Fibroblast of mammary gland (primary cell): Measurements from ENCODE around the gene MRPS18C.

Experiments
- DNase-seq: peaks from one replicate; pipeline ENCODE4 v3.0.0-alpha.2; 2010; ENCODE audit warnings: low read depth
- H3K4me3 ChIP-seq: 2 replicates; pipeline ENCODE4 v1.5.1; 2011; ENCODE audit warnings: low read depth, mild to moderate bottlenecking, low read length, moderate library complexity; ENCODE audit not compliant: control insufficient read depth
- TF ChIP-seq, protein P1 (sequence below): conservative IDR thresholded peaks from 2 replicates; pipeline ENCODE4 v1.5.1; 2011; ENCODE audit warnings: low read depth, low read length, inconsistent platforms; ENCODE audit not compliant: control insufficient read depth, insufficient read depth

MRPS18C gene

DNA sequence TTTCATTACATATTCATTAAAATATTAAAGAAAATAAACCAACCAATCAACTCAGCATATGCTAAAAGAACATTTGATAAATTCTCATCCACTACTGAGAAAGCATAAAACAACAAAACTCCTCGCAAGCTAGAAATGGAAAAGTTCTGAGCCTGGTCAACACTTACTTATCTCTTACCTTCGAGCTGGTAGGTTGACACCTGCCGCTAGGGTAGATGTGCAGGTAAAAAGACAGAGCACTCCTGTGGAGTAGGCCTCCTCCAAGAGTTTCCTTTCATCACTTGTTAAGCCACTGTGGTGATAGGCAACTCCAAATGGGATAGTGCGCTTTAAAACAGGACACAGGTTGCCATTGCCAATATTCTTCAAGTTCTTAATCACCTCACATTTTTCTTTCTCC lies 19.2 kb upstream of the MRPS18C start:
- TF ChIP-seq, protein P1, sequence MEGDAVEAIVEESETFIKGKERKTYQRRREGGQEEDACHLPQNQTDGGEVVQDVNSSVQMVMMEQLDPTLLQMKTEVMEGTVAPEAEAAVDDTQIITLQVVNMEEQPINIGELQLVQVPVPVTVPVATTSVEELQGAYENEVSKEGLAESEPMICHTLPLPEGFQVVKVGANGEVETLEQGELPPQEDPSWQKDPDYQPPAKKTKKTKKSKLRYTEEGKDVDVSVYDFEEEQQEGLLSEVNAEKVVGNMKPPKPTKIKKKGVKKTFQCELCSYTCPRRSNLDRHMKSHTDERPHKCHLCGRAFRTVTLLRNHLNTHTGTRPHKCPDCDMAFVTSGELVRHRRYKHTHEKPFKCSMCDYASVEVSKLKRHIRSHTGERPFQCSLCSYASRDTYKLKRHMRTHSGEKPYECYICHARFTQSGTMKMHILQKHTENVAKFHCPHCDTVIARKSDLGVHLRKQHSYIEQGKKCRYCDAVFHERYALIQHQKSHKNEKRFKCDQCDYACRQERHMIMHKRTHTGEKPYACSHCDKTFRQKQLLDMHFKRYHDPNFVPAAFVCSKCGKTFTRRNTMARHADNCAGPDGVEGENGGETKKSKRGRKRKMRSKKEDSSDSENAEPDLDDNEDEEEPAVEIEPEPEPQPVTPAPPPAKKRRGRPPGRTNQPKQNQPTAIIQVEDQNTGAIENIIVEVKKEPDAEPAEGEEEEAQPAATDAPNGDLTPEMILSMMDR: no peak
- no peak overlapping the region for H3K4me3 ChIP-seq
- DNase-seq: no peak

DNA sequence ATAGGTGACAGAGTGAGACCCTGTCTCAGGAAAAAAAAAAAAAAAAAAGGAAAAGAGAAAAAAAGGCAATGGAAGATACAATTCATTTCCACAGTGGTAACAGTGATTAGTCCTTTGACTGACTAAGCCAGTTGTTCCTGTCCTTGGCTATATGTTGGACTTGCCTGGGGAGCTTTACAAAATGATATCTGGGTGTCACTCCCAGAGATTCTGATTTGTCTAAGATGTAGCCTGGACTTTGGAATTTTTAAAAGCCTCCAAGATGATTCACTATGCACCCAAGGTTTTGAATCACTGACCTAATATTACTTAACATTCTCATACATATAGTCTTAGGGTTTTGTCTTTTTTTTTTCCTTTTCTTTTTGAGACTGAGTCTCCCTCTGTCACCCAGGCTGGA lies 17.1 kb upstream of the MRPS18C start:
- peak; percentile 4 for DNase-seq
- no peak overlapping the region for H3K4me3 ChIP-seq
- TF ChIP-seq, protein P1: no peak

DNA sequence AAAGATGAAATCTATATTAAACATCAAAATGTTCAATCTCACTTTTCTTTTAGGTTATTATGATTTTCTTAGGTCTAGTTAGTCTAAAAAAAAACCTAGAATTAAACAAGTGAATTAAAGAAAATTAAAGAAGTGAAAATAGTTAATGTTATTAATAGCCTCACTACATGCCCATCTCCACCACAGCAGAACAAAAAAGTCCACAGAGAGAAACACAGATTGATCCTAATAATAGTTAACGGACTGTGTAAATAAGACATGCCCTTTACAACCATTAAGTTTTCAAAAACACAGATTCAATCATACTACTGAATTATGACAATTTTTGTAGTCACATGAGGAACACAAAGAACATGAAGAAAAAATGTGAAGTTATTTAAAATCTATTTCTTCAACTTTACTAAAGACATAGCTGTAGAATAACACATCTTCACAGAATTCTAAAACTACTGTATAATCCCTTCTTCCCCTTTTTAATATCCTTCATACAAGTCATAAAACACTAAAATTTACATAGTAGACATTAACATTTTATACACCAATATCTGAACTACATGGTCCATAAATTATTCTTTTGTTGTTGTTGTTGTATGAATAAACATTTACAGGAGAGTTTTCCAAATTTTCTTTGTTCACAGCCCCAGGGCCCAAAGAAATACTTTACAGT lies 15.6 kb upstream of the MRPS18C start:
- no peak overlapping the region for H3K4me3 ChIP-seq
- no peak for DNase-seq
- TF ChIP-seq, protein P1: no peak

DNA sequence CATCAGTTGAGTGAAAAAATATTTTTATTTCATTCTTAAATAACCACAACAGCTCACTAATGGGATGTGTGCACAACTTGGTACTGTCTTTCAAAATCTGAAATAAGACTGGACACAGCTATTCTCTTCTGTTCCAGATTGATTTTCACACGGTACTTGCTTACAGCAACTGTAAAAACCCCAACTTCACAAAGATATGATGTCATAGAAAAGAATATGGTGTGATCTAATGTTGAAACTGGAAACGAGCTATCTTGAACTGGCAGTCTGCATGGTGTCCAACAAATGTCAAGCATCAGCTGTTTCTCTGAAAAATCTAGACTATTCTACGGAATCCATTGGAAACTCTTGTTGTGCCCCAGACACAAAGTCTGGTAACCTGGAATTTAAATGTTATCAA lies 15.0 kb upstream of the MRPS18C start:
- TF ChIP-seq, protein P1: no peak
- no peak for DNase-seq
- H3K4me3 ChIP-seq: no peak overlapping the region

DNA sequence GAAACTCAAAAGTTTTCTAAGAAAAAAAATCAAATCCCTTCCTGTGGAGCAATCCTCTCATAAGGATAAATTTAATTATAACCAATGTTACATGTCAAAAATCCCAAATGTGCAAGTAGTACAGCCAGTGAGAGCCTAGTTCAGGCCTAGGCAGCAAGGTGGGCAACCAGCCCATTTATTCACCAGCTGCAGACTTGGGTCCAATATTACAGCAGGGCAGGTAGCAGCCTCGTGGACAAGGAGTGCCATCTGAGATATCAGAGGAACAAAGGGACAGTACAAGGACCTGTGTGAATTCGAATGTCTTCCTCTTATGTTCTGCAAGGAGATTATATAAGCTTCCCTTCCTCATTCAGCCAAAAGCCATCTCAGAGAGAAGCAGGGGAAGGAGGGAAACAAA lies 6.8 kb upstream of the MRPS18C start:
- DNase-seq: no peak
- TF ChIP-seq, protein P1: no peak
- H3K4me3 ChIP-seq: no peak overlapping the region

DNA sequence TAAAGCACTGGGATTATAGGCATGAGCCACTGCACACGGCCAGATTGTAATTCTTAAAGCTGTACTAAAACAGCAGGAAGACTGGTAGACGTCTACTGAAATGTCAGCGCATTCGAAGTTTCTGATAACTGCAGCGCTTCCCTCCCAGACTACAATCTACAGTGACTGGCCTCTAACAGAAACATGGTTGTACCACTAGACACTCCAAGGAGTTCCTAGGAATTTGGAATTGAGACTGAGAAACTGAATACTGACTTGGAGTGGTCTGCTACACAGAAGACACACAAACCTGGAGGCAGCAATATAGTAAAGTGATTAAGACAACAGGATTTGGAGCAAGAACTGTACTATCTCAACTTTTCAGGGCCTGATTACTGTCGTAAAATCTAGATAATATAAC lies 1.2 kb upstream of the MRPS18C start:
- TF ChIP-seq, protein P1: no peak
- DNase-seq: peak; percentile 17
- peak overlapping the region; percentile 96 for H3K4me3 ChIP-seq

DNA sequence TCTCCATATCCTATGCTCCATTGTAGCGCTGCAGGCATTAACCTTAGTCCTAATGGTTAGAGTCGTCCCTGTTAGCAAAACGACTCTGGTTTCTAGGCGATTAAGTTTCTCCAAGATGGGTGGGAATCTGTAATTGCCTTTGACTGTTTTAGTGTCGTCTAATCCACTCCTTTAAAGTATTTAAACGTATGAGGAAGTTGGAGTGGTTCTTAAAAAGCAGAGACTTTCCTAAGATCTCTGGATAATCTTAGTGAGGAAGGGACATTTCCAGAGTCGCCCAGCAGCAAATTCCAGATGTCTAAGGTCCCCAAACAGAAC lies 285 bp downstream of the MRPS18C start:
- TF ChIP-seq, protein P1: no peak
- DNase-seq: no peak
- H3K4me3 ChIP-seq: peak overlapping the region; percentile 96
